ENCODE measurements around the gene APOBEC3B.
A peak's percentile ranks its signal among the peaks of the same experiment; 100 is the strongest.
"Not testable (repeated sequence)": the region's sequence is repeated elsewhere in the genome, so short reads cannot be mapped to it uniquely, and the experiment has no call there.

APOBEC3B gene

GRCh38 chr22:38981992-38982927, at the start of gene APOBEC3B:
TSS of gene APOBEC3B (plus strand) at chr22:38982347. CDS start at chr22:38982454, 107 bp downstream.
- DNase-seq (ENCODE audit: low read depth in 2 of 2), result peak; percentile 31 to 43

- DNase-seq (ENCODE audit: low read depth in 2 of 2), result no peak
These were observed 47.1 kb upstream of the APOBEC3B start for GRCh38 chr22:38935023-38935422.

DNA sequence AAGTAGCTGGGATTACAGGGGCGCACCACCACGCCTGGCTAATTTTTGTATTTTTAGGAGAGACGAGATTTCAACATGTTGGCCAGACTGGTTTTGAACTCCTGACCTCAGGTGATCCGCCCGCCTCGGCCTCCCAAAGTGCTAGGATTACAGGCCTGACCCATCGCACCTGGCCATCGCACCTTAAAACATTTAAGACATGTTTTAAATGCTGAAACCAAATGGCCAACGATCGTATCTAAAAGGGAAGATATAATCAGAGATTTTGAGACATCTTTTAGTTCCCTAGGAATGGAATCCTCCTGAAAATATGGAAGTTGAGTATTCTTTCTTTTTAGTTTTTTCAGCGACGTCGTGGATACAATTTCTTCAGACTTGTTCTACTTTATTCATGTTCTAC, 46.5 kb upstream of the APOBEC3B start:
- no peak for DNase-seq (ENCODE audit: low read depth in 2 of 2)

GRCh38 chr22:38936562-38936961, 45.6 kb upstream of the APOBEC3B start:
- no peak for DNase-seq (ENCODE audit: low read depth in 2 of 2)

GRCh38 chr22:38937036-38937435, 45.1 kb upstream of the APOBEC3B start:
- DNase-seq (ENCODE audit: low read depth in 2 of 2), result no peak

GRCh38 chr22:38937541-38937940, 44.6 kb upstream of the APOBEC3B start:
- DNase-seq (ENCODE audit: low read depth in 2 of 2), result no peak

DNA sequence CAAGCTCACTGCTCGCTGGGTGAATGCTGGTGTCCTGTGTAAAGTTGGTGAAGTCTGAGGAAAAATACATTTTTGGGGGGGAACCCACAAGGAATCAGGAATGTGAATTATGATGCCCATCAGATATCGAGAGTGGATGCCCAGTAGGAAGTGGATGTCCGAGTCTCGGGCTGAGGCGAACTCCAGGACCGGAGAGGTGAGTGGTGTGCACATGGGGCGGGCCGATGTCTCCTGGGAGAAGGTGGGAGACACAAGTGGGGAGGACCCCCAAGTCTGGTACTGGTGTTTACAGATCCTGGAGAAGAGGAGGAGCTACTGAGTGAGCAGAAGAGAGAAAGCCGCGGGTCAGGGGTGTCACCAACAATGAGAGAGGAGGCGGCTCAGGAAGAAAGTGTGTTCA, 43.9 kb upstream of the APOBEC3B start:
- no peak for DNase-seq (ENCODE audit: low read depth in 2 of 2)

GRCh38 chr22:38938925-38939324, 43.2 kb upstream of the APOBEC3B start:
- DNase-seq (ENCODE audit: low read depth in 2 of 2), result no peak

GRCh38 chr22:38940811-38941384, 41.2 kb upstream of the APOBEC3B start:
- no peak for DNase-seq (ENCODE audit: low read depth in 2 of 2)

DNA sequence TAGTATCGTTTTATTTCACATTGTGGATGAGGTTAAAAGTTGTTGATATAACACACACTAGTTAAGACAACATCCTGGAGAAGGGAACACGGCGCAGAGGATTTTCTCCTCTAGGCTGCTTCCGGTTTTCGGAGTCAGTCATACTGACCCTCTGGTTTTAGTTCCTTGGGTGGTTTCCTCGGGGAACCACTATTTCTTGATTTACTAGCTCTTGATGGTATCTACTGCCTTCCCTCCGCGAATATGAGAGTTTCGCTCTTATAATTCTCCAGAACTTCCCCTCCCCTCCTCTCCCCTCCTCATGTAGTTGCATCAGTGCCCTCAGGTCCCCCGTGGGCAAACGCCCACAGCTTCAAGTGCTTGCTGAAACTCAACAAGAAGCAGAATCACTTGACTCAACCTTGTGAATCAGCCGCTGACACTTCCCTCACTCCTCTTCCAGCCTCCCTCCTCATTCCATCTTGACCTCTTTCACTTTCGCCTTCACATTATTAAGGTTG, 40.6 kb upstream of the APOBEC3B start:
- DNase-seq (ENCODE audit: low read depth in 2 of 2), result peak; percentile 56 to 66

- no peak for DNase-seq (ENCODE audit: low read depth in 2 of 2)
These were observed 39.4 kb upstream of the APOBEC3B start for GRCh38 chr22:38942702-38943101.

- DNase-seq (ENCODE audit: low read depth in 2 of 2), result no peak
These were observed 38.9 kb upstream of the APOBEC3B start for GRCh38 chr22:38943201-38943600.

DNA sequence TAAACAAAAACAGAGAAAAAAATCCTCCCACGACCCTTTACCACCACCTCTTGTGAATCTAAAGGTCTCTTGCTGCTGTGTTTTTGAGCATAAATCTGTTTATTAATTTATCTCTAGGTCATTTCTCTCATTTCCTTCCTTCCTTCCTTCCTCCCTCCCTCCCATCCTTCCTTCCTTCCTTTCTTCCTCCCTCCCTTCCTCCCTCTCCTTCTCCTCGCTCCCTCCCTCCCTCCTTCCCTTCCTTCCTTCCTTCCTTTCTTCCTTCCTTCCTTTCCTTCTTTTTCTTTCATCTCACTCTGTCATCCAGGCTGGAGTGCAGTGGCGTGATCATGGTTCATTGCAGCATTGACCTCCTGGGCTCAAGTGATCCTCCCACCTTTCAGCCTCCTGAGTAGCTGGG, 38.3 kb upstream of the APOBEC3B start:
- no peak for DNase-seq (ENCODE audit: low read depth in 2 of 2)

DNA sequence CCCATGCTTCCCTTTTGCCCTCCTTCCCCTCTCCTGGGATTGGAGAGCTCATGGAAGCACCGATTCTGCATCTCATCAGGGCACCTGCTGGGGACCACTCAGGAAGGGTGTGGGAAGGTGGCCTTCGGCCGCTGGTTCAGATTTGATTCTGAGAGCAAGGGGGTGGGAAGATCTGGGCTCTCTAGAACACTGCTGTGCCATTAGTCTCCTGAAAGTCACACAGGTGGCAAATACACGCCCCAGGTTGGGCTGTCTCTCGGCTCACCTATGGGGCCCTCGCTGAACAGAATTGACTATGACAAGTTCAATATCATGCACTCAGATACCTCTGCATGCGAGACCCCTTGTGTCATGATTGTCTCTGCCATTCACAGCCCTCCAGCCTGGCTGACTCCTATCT, 37.5 kb upstream of the APOBEC3B start:
- DNase-seq (ENCODE audit: low read depth in 2 of 2), result no peak

GRCh38 chr22:38945706-38946338, 36.3 kb upstream of the APOBEC3B start:
- not testable (repeated sequence) for DNase-seq (ENCODE audit: low read depth in 2 of 2)

DNA sequence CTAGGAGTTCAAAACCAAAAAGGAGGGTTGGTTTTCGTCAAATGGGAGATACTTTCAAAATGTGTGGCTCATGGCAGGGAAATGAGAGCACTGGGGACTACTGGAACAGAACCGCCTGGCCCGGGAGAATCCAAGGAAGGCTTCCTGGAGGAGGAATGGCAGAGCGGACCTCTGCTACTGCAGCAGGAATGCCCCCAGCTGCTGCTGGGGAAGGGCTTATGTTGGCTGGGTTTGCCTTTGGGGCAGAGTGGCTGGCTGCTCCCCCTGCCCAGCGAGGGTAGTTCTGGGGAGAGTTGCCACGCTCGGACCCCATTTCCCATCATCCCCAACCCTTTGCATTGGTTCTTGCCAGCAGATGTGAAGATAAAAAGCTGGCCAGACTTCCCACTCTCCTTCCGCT, 35.4 kb upstream of the APOBEC3B start:
- DNase-seq (ENCODE audit: low read depth in 2 of 2), result no peak

GRCh38 chr22:38947321-38948140, 34.6 kb upstream of the APOBEC3B start:
- DNase-seq (ENCODE audit: low read depth in 2 of 2), result no peak

GRCh38 chr22:38948181-38948940, 33.8 kb upstream of the APOBEC3B start:
- DNase-seq (ENCODE audit: low read depth in 2 of 2), result no peak

DNA sequence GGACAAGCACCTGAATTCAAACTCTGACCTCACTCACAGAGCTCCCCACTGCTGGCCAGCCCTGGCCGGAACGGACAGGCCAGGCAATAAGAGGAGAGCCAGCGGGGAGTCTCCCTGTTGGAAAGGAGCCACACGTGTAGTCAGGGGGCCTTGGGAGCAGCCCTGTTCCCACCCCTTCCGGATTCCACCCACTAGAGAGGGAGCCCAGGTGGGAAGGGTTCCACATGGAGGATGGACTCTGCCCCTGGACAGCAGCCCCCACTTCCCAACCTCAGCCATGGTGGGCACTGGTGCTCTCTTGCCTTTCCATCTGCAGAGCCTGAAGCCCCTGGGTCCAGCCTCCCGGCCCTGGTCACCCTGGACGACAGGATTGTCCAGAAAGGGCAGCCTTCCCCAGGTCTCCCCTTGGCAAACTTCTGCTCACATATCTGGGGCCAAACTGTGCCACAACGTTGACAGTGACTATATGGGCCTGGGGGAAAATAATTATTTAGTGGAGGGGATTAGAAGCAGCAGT, 32.2 kb upstream of the APOBEC3B start:
- DNase-seq (ENCODE audit: low read depth in 2 of 2), result no peak

GRCh38 chr22:38950527-38951295, 31.4 kb upstream of the APOBEC3B start:
- DNase-seq (ENCODE audit: low read depth in 2 of 2), result no peak
